Brain pericyte (primary cell): ENCODE data around the gene TENT4A.

Experiments used
- DNase-seq: peaks from one replicate; pipeline ENCODE4 v3.0.0-alpha.2; 2012; ENCODE audit warnings: low read depth, low spot score

Gene TENT4A

DNA sequence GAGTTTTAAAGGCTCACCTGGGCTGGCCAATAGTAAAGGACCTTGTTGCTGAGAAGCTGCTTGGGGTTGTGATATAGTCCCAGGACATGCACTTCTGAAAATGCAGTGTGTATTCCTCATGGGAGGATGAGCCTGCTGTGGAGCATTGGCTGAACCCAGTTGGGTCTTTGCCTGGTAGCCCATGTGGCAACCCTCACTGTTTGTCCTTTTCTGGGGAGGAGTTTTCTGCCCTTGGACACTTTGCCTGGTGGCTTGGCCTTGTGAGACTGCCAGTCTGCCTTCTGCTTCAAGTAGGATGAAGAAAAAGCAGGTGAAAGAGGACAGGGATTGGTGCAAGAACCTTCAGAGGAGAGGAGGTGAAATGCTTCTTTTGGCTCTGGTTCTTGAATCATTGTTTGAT, 4.0 kb downstream of the TENT4A start:
- no peak for DNase-seq

DNA sequence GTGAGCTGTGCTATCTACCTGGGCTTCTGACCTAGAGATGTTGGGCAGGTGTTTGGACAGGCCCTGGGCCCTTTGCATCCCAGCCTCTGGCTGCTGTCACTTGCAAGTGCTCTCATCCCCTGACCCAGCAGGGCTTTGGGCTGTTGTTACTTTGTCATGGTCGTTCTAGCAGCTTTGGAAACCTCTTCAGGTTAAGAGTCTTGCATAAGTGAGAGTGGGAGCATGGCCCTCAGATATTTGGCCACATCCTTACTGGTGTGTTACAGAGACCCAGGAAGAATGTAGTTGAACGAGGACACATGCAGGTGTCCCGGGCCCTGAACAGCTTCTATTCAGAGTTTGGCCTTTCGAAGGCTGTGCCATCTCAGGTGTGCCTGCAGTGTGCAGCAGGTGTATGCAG, 4.5 kb downstream of the TENT4A start:
- no peak for DNase-seq

DNA sequence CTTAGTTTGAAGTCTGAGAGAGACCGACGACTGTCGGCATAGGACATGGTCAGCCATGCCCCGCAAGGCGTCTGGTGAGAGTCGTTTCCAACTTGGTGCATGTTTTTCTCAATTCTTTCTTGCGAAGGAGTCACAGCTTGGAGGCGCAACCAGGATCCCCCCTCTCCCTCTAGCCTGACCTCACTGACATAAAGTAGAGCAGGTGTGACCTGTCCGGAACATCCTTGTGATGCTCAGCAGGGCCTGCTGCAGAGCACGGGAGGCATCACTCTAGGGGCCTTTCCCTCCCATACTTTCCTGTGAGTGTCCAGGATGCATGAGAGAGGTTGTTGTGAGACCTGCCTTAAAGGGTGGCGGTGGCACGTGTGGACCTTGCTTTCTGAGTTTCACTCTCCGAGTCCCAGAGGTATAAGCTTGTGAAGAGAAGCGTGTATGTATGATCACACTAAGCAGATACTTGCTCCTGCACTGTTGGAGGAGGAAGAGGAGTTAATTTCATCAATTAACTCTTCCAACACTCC, 5.0 kb downstream of the TENT4A start:
- DNase-seq: no peak

DNA sequence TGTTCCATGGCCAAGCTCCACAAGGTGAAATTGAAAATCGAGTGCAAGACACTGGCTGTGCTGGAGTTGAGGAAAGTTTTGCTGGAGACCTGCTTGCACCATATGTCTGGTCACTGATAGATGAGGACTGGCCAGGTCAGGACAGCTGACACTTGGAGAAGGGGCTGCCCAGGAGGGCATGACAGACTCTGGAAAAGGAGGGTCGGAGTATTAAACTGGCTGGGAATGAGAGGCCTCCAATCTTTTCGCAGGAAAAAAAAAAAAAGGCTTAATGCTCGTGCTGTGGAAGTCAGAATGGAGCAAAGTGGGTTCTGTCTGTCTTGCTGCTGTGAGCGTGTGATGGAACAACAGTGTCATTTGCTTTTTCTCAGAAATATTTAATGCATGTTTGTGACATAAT, 5.5 kb downstream of the TENT4A start:
- no peak for DNase-seq

DNA sequence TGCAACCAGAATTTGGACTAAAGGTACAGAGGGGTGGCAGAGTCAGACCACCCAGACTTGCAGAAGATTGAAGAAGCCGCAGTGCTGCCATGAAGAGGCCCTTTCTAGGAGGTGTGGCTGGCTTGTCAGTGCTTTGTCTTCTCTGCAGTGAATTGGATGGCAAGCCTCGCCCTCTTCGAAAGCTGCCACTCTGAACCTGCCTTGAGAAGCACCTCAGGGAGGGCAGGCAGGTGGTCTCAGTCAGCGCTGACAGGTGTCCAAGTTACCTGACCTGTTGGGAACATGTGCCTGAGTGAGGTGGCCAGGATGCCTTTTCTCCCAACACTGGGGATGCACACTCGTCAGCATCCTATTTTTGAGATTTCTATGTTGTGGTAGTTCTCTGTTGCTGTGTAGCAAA, 6.2 kb downstream of the TENT4A start:
- DNase-seq: no peak

DNA sequence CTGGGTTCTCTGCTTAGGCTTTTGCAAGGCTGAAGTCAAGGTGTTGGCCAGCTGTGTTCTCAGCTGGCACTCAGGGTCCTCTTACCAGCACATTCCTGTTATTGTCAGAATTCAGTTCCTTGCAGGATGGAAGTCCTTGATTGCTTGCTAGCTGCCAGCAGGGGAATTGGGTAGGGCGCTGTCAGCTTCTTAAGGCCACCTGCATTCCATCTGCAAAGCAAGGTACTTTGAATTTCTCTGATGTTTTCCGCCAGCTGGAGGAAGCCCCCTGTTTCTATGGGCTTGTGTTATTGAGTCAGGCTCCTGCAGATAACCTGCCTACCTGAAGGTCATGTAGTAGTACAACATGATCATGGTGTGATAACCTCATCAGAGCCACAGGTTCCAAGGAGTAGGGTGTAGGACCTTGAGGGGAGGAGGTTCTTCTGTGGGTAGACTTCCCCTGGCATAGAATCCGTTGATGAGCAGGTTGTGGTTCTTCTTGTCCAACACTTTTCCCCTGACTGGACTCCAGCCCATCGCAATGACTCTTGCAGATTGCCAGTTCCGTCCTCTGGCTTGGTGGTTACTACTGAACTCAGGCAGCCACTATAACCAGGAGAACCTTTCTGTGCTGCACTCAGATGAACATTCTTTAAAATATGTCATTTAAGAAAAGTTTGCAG, 6.8 kb downstream of the TENT4A start:
- no peak for DNase-seq

DNA sequence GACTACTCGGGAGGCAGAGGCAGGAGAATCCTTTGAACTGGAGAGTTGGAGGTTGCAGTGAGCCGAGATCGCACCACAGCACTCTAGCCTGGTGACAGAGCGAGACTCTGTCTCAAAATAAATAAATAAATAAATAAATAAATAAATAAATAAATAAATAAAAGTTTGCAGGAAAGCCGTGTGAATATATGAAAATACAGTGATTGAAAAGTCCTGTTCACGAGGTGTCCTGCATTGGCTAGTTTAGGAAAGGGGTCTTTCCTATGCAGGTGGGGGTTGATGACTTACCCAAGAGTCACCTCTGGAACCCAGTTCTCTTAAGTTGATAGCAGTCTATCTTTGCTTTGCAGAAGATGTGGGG, 7.3 kb downstream of the TENT4A start:
- no peak for DNase-seq

DNA sequence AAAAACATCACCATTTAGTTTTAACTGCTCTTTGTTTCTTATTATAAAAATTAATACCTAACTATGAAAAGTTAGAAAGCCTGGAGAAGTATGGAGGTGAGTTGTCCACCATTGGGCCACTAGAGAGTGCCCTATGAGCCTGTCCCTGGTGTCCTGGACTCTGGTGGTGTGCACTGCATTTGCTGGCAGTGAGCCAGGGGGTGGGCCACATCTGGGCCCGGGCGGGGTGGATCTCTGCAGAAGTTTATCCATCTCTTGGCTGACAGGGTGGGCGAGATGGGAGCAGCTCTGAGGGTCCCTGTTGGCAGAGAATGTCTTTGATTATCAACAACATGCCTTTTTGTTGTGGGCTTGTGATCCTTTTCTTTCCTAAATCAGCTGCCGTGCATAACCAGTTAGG, 8.2 kb downstream of the TENT4A start:
- no peak for DNase-seq

DNA sequence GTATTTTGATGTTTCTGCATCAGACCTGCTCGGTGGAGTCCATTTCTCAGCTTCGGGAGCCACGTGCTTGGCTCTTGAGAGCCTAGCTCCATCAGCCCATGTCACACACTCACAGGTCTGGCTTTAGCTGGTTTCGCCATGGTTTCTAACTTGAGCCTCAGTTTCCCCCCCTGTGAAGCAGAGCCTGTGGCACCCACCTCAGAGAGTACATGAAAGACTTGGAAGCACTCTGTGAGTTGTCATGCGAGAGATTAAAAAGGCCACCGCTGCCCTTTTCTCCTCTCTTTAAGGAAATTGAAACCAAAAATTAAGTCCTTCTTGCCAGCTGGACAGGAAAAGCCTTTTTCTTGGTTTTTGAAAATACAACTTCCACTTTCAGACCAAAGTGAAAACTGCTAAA, 8.8 kb downstream of the TENT4A start:
- no peak for DNase-seq

DNA sequence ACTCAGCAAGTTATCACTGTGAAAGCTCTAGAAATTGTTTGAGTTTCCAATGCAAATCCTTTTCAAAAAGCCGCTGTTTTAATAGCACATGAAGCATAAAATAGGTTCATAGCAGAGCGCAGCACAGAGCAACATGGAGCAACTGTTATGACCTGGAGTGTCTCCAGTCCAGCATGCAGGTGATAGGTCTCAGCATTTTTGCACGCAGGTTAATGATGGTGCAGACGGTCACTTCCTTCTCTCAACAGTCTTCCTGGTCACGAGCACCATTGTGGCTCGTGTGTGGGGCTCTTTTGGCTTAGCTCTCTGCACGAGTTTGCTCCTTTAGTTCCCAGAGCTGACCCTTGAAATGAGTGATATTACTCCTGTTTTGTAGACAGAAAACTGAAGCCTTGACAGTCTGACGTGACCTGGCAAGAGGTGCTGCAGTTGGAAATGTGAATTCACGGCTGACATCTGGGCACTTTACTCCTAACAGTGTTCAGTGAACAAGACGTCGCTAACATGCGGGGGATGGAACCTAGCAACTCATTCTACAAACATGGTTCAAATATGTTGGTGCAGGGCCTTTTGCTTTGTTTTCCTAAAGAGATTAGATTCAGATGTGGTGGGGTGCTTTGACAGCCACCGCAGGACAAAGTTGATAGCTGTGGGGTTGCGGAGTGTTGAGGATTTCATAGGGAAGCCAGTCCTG, 10.0 kb downstream of the TENT4A start:
- DNase-seq: no peak

DNA sequence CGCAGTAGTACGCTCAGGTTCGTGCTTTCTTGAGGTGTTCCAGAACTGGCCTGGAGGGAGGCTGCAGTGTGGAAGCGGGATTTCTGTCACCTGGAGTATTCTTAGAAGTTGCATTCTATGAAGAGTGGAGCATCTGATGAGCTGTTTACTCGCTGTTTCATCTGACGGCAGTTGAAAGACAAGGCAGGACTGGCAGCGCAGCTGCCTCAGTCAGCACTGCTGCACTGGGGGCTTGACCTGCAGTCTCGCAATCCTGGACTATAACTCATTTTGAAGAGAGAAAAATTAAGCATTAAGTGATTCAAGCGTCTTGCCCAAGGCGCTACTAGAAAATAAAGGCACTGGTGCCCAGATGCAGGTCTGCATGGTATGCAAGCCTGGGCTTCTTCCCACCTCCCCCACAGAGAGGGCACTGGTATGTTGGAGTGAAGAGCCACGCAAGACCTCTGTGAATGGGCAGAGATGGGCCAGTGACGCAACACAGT, 10.6 kb downstream of the TENT4A start:
- DNase-seq: no peak

DNA sequence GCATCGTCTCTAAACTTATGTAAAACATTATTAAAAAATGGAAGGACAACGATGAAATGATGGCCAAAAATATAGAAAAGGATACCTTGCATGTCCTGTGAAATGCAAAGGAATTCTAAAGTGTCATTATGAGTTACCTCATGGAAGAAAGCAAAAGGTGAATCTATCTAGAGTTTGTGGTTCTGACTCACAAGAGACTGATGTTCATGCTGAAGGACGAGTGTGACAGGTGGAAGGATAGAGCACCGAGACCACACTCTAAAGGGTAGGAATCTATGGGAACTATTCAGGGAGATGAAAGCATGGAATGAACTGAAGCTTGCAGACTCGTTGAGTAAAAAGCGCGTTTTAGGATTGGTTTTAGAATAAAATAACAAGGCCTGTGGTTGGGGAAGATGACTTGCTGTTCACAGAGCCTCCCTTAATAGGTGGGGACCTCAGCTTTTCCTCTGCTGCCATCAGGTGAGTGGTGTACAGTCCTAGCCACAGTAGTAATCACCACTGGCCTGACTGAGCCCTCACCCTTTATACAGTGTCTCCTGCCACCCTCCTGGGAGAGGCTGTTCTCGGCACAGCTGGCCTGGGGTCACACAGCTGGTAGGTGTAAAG, 11.2 kb downstream of the TENT4A start:
- no peak for DNase-seq

DNA sequence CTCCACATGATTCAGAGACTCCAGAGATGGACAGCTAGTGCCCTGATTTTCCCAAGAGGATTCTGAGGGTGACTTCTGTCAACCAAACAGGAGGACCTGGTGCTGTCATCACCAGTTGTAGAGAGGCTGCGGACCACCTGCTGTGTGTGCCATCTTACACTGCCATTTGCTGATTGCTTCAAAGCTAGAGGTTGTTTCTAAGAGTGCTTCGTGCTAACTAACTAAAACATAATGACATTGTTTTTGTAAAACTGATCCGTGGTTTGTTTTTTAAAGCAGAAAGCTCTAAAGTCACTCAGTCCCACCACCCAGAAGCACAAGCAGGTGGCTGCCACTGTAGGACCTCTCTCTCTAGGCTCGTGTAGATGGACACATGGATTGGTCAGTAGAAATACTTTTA, 12.2 kb downstream of the TENT4A start:
- DNase-seq: no peak

DNA sequence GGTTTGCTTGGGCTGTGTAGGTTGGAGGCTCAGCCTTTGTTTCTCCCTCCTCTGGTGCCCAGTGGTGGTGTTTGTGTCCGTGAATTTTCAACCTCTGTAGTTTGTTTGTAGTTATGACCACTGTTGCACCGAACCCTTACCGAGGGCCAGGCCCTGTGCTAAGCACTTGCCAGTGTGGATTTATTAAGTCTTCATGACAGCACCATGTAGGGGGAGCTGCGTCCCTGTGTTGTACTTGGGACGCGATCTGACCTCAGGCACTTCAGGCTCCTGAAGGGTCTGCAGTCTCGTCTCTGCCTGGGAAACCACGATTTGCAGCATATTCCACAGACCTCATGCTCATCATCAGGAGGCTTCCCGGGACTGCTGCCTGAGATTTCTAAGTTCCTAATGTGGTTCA, 12.8 kb downstream of the TENT4A start:
- DNase-seq: no peak

DNA sequence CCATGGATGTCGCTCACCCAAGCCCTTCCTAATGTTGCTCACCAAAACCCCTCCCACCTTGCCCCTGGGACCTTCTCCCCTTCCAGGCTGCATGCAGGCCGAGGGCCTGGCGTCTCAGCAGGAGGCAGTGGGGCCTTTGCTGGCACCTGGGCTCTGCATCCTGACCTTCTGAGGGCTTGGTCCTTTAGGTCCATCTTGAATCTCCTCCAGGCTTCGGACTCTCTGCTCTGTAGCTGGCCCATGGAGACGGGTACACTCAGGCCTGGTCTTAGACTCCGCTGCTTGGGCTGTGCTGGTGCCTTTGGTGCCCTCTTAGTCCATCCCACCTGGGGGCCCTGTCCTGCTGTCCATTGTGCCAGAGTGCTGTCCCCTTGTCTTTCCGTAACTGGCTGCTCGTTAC, 14.0 kb downstream of the TENT4A start:
- no peak for DNase-seq

DNA sequence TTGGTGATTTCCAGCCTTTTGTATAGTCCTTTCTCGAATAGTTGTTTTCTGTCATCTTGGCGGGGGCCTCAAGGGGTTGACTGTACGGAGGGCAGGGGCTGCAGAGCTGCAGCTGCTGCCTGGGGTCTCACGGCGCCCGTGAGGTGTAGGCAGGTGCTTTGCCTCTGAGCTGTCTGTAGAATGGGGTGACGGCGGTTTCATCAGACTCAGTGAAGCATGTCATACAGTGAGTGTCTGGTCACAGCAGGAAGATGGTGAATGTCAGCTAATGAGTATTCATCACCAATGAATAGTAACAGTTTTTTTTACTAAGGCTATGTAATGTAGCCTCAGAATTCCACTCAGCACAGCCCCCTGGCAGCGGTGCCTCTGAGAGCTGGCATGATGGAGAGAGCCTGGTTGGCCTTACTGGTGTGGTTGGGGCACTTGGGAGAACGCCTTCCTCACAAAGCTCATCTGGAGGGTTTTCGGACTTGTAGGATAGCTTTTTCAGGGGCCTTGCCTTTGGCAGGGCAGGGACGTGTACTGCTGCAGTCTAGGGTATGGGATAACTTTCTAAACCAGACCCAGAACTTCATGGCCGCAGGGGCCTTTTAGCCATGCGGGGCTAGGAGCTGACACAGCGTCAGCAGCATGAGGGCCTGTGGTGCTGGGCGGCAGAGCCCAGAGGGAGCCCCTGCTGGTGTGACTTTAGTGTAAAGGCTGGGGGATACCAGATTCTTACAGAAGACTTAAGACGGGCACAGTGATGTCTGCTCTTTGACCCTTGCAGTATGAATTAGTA, 15.0 kb downstream of the TENT4A start:
- no peak for DNase-seq

DNA sequence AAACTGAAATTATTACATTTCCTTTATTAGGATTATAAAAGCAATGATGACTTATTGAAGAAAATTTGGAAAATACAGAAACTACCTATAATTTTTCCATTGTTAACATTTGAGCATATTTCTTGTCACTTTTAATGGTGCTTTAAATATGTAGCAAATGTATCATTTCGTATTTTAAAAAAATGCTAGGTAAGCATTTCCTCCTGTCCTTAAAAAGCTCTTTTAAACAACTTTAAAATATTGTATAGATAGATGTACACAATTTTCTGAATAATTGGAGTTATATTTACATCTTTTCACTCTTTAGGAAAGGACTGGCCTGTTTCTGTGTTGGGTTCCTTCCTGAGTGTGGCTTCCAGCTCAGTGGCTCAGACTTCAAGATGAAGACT, 15.6 kb downstream of the TENT4A start:
- DNase-seq: no peak

DNA sequence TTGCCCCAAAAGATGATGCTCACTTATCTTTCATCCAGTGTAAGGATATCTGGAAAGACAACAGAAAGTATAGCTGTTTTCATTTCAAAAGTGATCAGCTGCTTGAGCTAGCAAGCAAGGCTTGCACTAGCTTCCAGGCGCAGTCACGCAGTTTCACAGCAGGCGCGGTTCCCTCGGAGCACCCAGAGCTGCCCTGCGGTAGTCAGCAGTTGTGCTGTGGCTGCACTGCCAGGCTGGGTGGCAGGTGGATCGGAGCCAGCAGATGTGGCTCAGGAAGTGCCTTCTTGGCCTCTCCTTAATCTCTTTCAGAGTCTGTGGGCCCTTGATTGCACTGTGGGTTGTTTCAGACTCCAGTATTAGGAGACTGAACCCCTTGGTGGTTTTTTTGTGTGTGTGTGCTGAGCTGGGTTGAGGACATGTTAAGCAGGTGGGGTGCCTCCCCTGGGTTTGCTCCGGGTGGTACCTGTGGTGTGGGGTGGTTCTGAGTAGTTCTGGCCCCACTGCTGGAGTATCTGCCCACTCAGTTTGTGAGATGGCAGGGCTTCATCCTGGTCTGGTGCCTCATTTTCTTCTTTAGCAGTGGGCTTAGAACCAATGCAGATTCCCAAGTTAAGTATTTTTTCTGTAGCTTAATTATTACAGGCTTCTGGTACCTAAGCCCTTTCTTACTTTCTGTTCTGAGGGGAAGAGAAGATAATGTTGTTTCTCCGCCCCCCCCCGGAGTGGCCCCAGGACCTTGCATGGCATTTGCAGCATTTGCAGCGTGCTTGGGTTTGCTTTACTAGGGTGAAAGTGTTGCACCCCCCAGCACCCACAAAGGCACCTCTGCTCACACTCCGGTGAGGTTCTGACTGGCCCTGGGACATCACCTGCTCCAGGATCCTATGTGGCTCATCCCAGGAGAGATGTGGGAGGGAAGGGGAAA, 16.4 kb downstream of the TENT4A start:
- DNase-seq: no peak

DNA sequence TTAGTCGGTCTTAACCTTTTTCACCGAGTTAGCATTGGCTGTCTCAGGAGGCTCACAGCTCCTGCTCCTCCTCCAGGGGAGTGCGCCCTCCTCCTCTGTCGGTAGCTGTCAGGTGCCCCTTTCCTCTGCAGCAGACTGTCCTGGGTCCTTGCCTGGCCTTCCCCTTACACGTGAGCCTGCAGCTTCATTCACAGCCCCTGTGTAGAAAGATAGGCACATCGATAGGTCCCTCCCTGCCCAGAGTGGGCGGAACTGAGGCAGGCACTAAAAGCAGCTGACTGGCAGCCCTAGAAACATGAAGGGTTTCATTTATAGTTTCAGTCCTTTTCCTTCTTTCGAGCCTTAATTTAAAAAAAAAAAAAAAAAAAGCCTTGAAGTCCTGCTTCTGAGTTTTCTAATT, 17.2 kb downstream of the TENT4A start:
- no peak for DNase-seq

DNA sequence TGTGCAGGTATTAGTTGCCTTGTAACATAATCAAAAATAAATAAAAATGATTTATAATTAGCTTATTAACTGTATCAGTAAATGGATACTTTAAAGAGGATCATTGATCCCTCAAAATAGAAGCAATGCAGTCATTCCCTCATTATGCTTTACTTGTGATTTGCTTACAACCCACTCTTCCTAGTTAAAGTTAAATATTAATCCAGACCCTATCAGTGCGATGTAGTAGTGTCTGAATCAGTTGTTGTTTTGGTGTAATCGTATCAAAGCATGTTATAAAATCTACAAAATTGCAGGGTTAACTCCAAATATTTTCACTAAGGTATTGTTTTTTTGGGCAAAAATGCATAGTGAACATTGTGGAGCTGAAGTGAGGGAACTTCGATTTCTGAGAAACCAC, 17.6 kb downstream of the TENT4A start:
- DNase-seq: no peak
